ENCODE measurements around the gene ATXN10.

Gene ATXN10

DNA sequence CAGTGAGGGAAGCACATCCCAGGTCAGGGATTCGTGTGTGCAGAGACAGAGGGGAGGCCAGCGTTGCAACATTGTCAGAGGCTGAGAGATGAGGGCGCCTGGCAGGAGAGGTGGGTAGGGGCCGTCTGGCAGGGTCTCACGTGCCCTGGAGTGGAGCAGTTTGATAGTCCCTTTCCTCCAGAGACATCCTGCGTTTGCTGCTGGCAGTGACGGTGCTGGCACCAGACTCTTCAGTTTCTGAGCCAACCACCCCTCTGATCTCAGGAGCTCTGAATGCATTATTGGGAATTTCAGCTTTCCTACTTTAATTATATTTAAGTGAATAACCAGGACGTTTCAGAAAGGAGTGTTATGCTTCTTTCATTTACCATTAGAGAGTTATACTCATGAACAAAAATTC is 168.8 kb downstream of the ATXN10 start:
- no peak for DNase-seq
- Histone ChIP-seq H3K27me3 (ENCODE audit: insufficient read depth, low read depth, severe bottlenecking) (no peaks in the 10 kb centered on the region), H3K4me3 (ENCODE audit: low read depth, low read length) (no peak overlapping the region), H3K27ac (no peak overlapping the region), H3K9me3 (ENCODE audit: severe bottlenecking) (no peaks in the 10 kb centered on the region), H3K36me3 (peaks cover 34% of the 10 kb centered on the region)
- TF ChIP-seq, protein P1, sequence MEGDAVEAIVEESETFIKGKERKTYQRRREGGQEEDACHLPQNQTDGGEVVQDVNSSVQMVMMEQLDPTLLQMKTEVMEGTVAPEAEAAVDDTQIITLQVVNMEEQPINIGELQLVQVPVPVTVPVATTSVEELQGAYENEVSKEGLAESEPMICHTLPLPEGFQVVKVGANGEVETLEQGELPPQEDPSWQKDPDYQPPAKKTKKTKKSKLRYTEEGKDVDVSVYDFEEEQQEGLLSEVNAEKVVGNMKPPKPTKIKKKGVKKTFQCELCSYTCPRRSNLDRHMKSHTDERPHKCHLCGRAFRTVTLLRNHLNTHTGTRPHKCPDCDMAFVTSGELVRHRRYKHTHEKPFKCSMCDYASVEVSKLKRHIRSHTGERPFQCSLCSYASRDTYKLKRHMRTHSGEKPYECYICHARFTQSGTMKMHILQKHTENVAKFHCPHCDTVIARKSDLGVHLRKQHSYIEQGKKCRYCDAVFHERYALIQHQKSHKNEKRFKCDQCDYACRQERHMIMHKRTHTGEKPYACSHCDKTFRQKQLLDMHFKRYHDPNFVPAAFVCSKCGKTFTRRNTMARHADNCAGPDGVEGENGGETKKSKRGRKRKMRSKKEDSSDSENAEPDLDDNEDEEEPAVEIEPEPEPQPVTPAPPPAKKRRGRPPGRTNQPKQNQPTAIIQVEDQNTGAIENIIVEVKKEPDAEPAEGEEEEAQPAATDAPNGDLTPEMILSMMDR (IDR thresholded peaks at IDR 0.05; ENCODE audit: low read depth, low read length) = no peak

DNA sequence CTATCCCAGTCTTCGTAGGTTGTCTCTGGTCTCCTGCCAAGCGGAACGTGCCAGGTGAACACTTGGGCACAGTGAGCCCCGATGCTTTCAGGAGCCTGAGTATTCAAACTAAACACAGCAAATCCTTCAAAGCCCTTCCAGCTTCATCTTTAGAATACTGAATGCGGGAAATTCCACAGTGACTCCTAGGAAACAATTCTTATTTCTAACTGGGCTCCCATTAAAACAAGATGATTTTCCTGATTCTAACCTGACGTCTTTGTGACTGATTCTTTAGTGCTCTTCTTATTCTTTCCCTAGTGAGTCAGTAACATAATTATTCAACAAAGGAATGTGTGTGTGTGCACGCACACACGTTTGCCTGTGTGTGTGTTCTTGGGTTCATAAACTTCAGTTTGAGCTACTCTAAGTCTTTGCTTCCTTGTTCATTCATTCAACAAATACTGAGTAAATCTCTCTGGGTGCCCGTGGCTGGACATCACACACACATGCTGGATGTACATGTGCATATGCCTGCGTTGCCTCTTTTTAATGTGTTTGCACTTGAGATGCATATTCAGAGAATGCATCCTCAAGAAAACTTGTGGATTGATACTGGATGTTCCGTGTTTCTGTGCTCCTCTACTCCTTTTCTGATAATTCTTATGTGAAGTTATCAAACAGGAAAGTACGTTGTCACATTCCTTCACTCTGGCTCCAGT is 170.8 kb downstream of the ATXN10 start:
- no peaks in the 10 kb centered on the region for H3K9me3 ChIP-seq (ENCODE audit: severe bottlenecking)
- no peak overlapping the region for H3K27ac ChIP-seq
- H3K36me3 ChIP-seq = peaks cover 38% of the 10 kb centered on the region
- DNase-seq = no peak
- TF ChIP-seq, protein P1 (IDR thresholded peaks at IDR 0.05; ENCODE audit: low read depth, low read length) = no peak
- H3K4me3 ChIP-seq (ENCODE audit: low read depth, low read length) = no peak overlapping the region
- H3K27me3 ChIP-seq (ENCODE audit: insufficient read depth, low read depth, severe bottlenecking) = no peaks in the 10 kb centered on the region

DNA sequence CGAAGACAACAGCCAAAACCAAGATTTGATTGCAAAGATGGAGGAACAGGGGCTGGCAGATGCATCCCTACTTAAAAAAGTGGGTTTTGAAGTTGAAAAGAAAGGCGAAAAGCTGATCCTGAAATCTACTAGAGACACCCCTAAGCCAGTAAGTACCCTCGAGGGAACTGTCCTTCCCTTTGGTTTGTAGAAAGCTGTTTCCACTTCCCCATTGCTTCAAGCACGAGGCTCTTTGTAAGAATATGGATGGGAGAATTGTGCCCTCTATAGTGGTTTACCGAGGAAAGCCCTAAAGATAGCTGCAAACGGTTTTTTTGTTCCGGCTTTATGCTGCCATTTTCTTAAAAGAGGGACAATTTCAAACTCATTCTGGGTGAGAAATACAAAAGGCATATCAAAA is 171.4 kb downstream of the ATXN10 start:
- TF ChIP-seq, protein P1 (IDR thresholded peaks at IDR 0.05; ENCODE audit: low read depth, low read length) = no peak

DNA sequence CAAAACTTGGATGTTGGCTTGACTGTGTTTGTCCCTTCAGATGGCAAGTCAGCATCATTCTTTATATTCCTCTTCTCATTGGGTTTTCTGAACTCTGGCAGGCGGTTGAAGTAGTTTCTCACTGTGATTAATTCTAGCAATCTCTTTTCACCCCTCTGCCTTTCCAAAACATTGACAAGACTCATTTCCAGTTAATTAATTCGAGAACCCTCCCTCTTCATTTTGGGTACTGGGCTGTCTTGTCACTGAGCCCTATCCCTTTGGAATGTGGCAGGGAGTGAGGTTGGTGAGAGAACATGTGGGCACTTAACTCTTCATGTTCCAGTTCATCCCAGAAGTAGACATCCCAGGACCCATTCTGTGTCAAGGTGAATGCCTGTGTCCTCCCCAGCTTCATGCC is 172.4 kb downstream of the ATXN10 start:
- H3K9me3 ChIP-seq (ENCODE audit: severe bottlenecking) = no peaks in the 10 kb centered on the region
- DNase-seq = no peak
- H3K27me3 ChIP-seq (ENCODE audit: insufficient read depth, low read depth, severe bottlenecking) = no peaks in the 10 kb centered on the region
- TF ChIP-seq, protein P1 (IDR thresholded peaks at IDR 0.05; ENCODE audit: low read depth, low read length) = no peak
- no peak overlapping the region for H3K4me3 ChIP-seq (ENCODE audit: low read depth, low read length)
- H3K36me3 ChIP-seq = peaks cover 37% of the 10 kb centered on the region
- H3K27ac ChIP-seq = no peak overlapping the region

More for the DNA sequence above, 171.4 kb downstream of the ATXN10 start:
- H3K4me3 ChIP-seq (ENCODE audit: low read depth, low read length) = no peak overlapping the region
- H3K9me3 ChIP-seq (ENCODE audit: severe bottlenecking) = no peaks in the 10 kb centered on the region
- DNase-seq = no peak
- H3K27me3 ChIP-seq (ENCODE audit: insufficient read depth, low read depth, severe bottlenecking) = no peaks in the 10 kb centered on the region
- H3K27ac ChIP-seq = no peak overlapping the region
- H3K36me3 ChIP-seq = peaks cover 41% of the 10 kb centered on the region

DNA sequence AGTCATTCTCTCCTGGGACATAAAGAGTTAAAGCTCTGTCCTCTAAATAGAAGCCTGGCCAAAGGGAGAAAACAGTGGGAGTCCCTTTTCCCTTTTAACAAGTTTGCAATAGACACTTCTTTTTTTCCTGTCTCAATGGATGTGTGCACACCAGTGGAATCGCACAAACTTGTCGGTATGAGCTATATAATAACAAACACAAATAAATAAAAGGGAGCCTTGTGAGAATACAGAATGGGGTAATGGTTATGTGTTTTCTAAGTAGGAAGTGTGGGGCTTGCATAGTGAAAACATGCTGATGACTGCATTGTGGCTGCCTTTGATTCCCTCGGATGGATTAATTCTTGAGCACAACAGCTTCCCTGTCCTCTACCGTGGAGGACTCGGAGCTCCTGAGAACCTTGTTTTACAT is 173.4 kb downstream of the ATXN10 start:
- DNase-seq = no peak
- Histone ChIP-seq H3K27ac (no peak overlapping the region), H3K4me3 (ENCODE audit: low read depth, low read length) (no peak overlapping the region), H3K36me3 (peaks cover 34% of the 10 kb centered on the region), H3K27me3 (ENCODE audit: insufficient read depth, low read depth, severe bottlenecking) (no peaks in the 10 kb centered on the region), H3K9me3 (ENCODE audit: severe bottlenecking) (no peaks in the 10 kb centered on the region)
- TF ChIP-seq, protein P1 (IDR thresholded peaks at IDR 0.05; ENCODE audit: low read depth, low read length) = no peak

DNA sequence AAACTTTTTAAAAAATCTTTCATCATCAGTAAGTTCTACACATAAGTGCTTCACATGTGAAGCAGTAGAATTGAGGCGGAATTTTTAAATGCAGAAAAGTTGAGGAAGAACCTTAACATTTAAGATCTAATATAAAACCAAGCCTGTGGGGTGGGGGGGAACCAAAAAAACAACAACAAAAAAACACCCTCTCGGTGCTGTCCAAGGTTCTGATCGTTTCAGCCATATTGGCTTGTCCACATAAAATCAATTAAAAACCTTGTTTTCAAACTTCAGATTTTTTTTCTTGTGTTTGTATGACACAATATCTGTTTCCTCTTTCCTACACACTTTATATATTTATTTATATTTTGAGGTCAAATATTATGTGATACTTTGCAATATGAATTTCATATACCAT is 175.3 kb downstream of the ATXN10 start:
- Histone ChIP-seq H3K9me3 (ENCODE audit: severe bottlenecking) (no peaks in the 10 kb centered on the region), H3K36me3 (peaks cover 32% of the 10 kb centered on the region), H3K27me3 (ENCODE audit: insufficient read depth, low read depth, severe bottlenecking) (no peaks in the 10 kb centered on the region), H3K27ac (no peak overlapping the region), H3K4me3 (ENCODE audit: low read depth, low read length) (no peak overlapping the region)
- DNase-seq = no peak
- TF ChIP-seq, protein P1 (IDR thresholded peaks at IDR 0.05; ENCODE audit: low read depth, low read length) = no peak
